SU-DHL-6 (cell line): ENCODE measurements around the gene SH3BP2.

Experiments used
- CTCF ChIP-seq: fragments of 200-600 bp; sonication (generic); IDR thresholded peaks from one replicate; pipeline ENCODE4 v1.5.1; 2017; ENCODE audit warnings: antibody characterized with exemption, mild to moderate bottlenecking, low read length, moderate library complexity; ENCODE audit not compliant: insufficient read depth, poor library complexity, severe bottlenecking
- EZH2phosphoT487 ChIP-seq: fragments of 200-600 bp; sonication (generic), shearing (Covaris generic); conservative IDR thresholded peaks from 2 replicates; pipeline ENCODE4 v1.6.1; 2018; ENCODE audit warnings: mild to moderate bottlenecking, antibody characterized with exemption, low read length, moderate library complexity, mixed read lengths

GRCh38 chr4:2860391-2861348, 67.8 kb downstream of the SH3BP2 start:
- TF ChIP-seq CTCF (no peak), EZH2phosphoT487 (no peak)
